Hepatocyte (in vitro differentiated cells): ENCODE data around the gene PODXL2. TPM values are rescaled to one million over a fixed set of nuclear protein-coding genes. Genes with fewer than 3 reads are reported as not detected.

Experiments used
- DNase-seq: peaks from one replicate; pipeline ENCODE4 v3.0.0-alpha.2; 2016; ENCODE audit warnings: low spot score
- H2AFZ ChIP-seq: fragments of 200-600 bp; sonication (generic); 2 replicates; pipeline ENCODE4 v1.6.0; 2016; ENCODE audit warnings: antibody characterized with exemption, mild to moderate bottlenecking
- H3K27ac ChIP-seq: fragments of 200-600 bp; sonication (generic); 2 replicates; pipeline ENCODE4 v1.5.1; 2016; ENCODE audit warnings: mild to moderate bottlenecking
- H3K27me3 ChIP-seq: fragments of 200-600 bp; sonication (generic); 2 replicates; pipeline ENCODE4 v1.6.1; 2016
- H3K36me3 ChIP-seq: fragments of 200-600 bp; sonication (generic); replicated peaks from 2 replicates; pipeline ENCODE4 v1.5.1; 2016; ENCODE audit warnings: low read depth; ENCODE audit not compliant: insufficient read depth
- H3K4me1 ChIP-seq: fragments of 200-600 bp; sonication (generic); 2 replicates; pipeline ENCODE4 v1.5.1; 2016; ENCODE audit warnings: mild to moderate bottlenecking, moderate library complexity; ENCODE audit not compliant: insufficient read depth
- H3K4me2 ChIP-seq: fragments of 200-600 bp; sonication (generic); 2 replicates; pipeline ENCODE4 v1.6.0; 2016
- H3K4me3 ChIP-seq: fragments of 200-600 bp; sonication (generic); 2 replicates; pipeline ENCODE4 v1.5.1; 2016; ENCODE audit warnings: mild to moderate bottlenecking
- H3K79me2 ChIP-seq: fragments of 200-600 bp; sonication (generic); 2 replicates; pipeline ENCODE4 v1.6.0; 2017; ENCODE audit warnings: mild to moderate bottlenecking
- H3K9me2 ChIP-seq: fragments of 200-600 bp; sonication (generic); replicated peaks from 2 replicates; pipeline ENCODE4 v1.6.0; 2017; ENCODE audit warnings: mild to moderate bottlenecking; ENCODE audit not compliant: insufficient read depth
- H3K9me3 ChIP-seq: fragments of 200-600 bp; sonication (generic); 2 replicates; pipeline ENCODE4 v1.5.1; 2016; ENCODE audit warnings: low read depth, mild to moderate bottlenecking
- H4K20me1 ChIP-seq: fragments of 200-600 bp; sonication (generic); 2 replicates; pipeline ENCODE4 v1.6.0; 2016; ENCODE audit warnings: mild to moderate bottlenecking; ENCODE audit not compliant: insufficient read depth, poor library complexity, severe bottlenecking
- EZH2 ChIP-seq: fragments of 200-600 bp; sonication (generic); IDR thresholded peaks from 2 replicates; pipeline ENCODE4 v1.6.1; 2016; ENCODE audit warnings: antibody characterized with exemption, mild to moderate bottlenecking, borderline replicate concordance
- EZH2phosphoT487 ChIP-seq: fragments of 200-600 bp; sonication (generic); IDR thresholded peaks from one replicate; pipeline ENCODE4 v1.6.1; 2018; ENCODE audit warnings: antibody characterized with exemption, mild to moderate bottlenecking, low read depth, moderate library complexity; ENCODE audit not compliant: unreplicated experiment, severe bottlenecking
- WGBS: methylation state at CpG from one replicate; pipeline ENCODE4 v1.1.6; 2016; ENCODE audit warnings: low lambda C conversion rate; ENCODE audit errors: missing lambda C conversion rate; 5-methylcytosine and 5-hydroxymethylcytosine counted together
- polyA plus RNA-seq: library from polyadenylated mRNA; unstranded; fragments of >200 nt; fragmentation: Nextera tagmentation; extraction: Ambion mirVana; gene quantifications from 2 replicates; pipeline ENCODE4 v1.2.1, GENCODE V29; 2016
- total RNA-seq: library from RNA; depleted of rRNA; stranded (reverse); fragments of >200 nt; gene quantifications from 2 replicates; pipeline ENCODE4 v1.2.3, GENCODE V29; 2014
- TF ChIP-seq, protein P1 (sequence below): fragments of 200-600 bp; sonication (generic); IDR thresholded peaks from 2 replicates; pipeline ENCODE4 v1.5.1; 2016; ENCODE audit warnings: antibody characterized with exemption, mild to moderate bottlenecking; ENCODE audit not compliant: poor library complexity

The PODXL2 gene
- total and polyA plus RNA-seq, 2 experiments from 2014 or later, result 5.1 to 6.4 TPM

DNA sequence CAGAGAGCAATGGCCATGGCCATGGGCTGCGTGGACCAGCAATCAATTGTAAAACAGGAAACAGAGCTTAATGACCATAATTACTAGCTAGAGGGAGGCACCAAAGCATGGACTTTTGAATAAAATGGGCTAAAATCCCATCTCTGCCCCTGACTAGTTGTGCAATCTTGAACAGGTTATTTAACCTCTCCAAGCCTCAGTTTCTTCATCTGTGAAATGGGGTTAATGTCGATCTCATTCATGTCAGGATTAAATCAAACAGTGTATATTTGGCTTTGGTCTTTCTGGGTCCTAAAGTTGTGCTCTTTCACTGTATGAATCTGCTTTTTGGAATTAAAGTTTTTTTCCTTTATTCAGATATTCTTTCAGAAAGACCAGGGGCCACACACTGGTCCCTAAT, 79.9 kb downstream of the PODXL2 start:
- H3K4me3 ChIP-seq, result no peak overlapping the region
- WGBS, result 79% methylated on average over 2 of the region's 2 CpGs
- H4K20me1 ChIP-seq, result no peaks in the 10 kb centered on the region
- no peak for DNase-seq
- H3K79me2 ChIP-seq, result no peaks in the 10 kb centered on the region
- H3K36me3 ChIP-seq, result no peaks in the 10 kb centered on the region
- no peaks in the 10 kb centered on the region for H3K4me1 ChIP-seq
- TF ChIP-seq, protein P1, sequence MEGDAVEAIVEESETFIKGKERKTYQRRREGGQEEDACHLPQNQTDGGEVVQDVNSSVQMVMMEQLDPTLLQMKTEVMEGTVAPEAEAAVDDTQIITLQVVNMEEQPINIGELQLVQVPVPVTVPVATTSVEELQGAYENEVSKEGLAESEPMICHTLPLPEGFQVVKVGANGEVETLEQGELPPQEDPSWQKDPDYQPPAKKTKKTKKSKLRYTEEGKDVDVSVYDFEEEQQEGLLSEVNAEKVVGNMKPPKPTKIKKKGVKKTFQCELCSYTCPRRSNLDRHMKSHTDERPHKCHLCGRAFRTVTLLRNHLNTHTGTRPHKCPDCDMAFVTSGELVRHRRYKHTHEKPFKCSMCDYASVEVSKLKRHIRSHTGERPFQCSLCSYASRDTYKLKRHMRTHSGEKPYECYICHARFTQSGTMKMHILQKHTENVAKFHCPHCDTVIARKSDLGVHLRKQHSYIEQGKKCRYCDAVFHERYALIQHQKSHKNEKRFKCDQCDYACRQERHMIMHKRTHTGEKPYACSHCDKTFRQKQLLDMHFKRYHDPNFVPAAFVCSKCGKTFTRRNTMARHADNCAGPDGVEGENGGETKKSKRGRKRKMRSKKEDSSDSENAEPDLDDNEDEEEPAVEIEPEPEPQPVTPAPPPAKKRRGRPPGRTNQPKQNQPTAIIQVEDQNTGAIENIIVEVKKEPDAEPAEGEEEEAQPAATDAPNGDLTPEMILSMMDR, result no peak
- no peaks in the 10 kb centered on the region for H3K9me2 ChIP-seq
- H3K9me3 ChIP-seq, result no peaks in the 10 kb centered on the region
- H3K27me3 ChIP-seq, result no peaks in the 10 kb centered on the region
- H3K27ac ChIP-seq, result no peak overlapping the region
- H2AFZ ChIP-seq, result no peak overlapping the region
- no peak overlapping the region for H3K4me2 ChIP-seq

DNA sequence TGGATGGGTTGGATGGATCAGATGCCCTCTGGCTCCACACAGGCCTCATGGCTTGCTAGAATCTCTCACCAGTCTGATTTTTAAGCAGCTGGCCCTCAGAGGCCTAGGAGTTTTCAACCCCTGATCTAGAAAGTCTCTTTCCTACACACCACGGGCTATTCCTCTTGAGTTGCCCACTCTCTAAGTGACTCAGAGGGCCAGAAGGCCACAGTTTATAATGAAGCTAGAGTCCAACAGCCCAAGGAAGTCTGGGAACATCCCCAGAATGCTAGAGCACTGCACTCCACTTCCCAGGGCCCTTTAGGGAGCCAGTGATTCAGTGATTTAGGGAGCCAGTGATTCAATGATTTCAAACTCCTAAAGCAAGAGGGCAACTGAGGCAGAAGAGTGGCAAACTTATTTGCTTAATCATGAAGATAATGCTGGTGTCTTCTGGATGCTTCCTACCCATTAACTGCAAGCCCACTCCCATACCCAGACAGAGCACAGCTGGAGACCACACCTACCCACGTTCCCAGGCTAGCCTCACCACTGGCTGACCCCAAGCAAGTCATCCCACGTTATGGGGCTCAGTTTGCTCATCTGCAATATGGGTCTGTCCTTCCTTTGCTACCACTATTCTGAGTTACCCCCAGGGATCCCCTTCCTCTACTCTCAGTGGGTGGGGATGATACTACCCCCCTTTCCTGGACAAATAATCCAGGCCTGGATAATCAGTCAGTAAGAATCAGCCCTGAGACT, 80.5 kb downstream of the PODXL2 start:
- Histone ChIP-seq H3K9me2 (no peaks in the 10 kb centered on the region), H2AFZ (no peak overlapping the region), H3K27ac (no peak overlapping the region), H3K36me3 (no peaks in the 10 kb centered on the region), H3K4me2 (no peak overlapping the region), H4K20me1 (no peaks in the 10 kb centered on the region), H3K27me3 (no peaks in the 10 kb centered on the region), H3K79me2 (no peaks in the 10 kb centered on the region), H3K4me1 (no peaks in the 10 kb centered on the region), H3K9me3 (no peaks in the 10 kb centered on the region), H3K4me3 (no peak overlapping the region)
- no peak for DNase-seq
- WGBS, result 81% methylated on average over 3 of the region's 3 CpGs
- TF ChIP-seq EZH2, result no peak
- TF ChIP-seq EZH2phosphoT487, result no peak
- TF ChIP-seq, protein P1, result no peak

DNA sequence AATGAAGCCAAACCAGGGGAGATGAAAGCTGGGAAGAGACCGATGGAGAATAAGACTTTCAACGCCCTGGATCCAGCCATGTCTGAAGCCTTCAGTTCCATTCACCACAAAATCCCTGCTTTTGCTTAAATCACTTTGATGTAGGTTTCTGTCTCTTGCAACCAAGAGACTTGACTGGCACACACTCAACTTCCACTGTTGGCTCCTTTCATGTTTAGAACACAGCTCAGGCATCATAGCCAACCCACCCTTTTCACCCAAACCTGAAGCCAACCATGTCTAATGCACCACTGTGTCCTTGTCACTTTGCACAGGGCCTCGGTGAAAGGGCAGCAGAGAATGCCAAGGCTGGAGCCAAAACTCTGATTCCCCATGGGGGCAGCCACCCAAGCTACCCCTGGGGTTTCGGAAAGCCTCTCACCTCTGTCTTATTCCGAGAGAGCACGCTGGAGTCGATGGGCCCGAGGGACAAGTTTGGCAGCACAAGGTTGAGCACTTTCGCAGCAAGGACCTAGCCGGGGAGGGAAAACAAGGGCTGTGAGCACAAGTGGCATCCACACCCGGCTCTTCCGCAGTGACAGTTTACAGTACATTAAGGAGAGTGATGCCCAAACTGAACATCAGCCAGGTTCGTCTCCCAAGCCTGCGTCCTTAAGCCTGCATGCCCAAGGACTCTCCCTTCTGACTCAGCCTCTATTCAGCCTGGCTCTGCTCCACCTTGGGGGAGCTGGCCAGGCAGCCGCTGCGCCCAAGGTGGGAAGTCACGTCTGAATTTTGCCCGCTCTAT, 81.4 kb downstream of the PODXL2 start:
- Histone ChIP-seq H3K36me3 (no peaks in the 10 kb centered on the region), H3K27ac (no peak overlapping the region), H3K9me2 (no peaks in the 10 kb centered on the region), H2AFZ (no peak overlapping the region), H3K27me3 (no peaks in the 10 kb centered on the region), H3K4me3 (no peak overlapping the region), H3K4me1 (no peaks in the 10 kb centered on the region), H3K79me2 (no peaks in the 10 kb centered on the region), H4K20me1 (no peaks in the 10 kb centered on the region), H3K4me2 (no peak overlapping the region), H3K9me3 (no peaks in the 10 kb centered on the region)
- no peak for DNase-seq
- WGBS, result 93% methylated on average over 18 of the region's 18 CpGs
- no peak for TF ChIP-seq EZH2
- no peak for TF ChIP-seq EZH2phosphoT487
- TF ChIP-seq, protein P1, result no peak
